Non-pigmented ciliary epithelial cell (primary cell): ENCODE data around the gene PDE10A.
A peak's percentile ranks its signal among the peaks of the same experiment; 100 is the strongest.
"Not testable (repeated sequence)": the region's sequence is repeated elsewhere in the genome, so short reads cannot be mapped to it uniquely, and the experiment has no call there.

Experiments used
- DNase-seq: peaks from one replicate; pipeline ENCODE4 v3.0.0-alpha.2; 2010; ENCODE audit warnings: low read depth

Gene PDE10A

GRCh38 chr6:165468340-165469235 is 194.5 kb downstream of the PDE10A start:
- no peak for DNase-seq

DNA sequence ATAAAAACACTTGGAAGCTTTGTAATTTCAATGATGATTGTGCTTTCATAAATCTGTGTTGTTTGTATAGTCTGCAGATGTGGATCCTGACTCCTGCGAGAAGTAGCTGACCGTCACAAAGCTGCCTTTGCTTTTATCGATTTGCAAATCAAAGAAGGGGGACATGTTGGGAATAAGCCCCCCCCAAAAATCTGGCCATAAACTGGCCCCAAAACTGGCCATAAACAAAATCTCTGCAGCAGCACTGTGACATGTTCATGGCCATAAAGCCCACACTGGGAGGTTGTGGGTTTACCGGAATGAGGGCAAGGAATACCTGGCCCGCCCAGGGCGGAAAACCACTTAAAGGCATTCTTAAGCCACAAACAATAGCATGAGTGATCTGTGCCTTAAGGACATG is 199.5 kb downstream of the PDE10A start:
- DNase-seq, result not testable (repeated sequence)

DNA sequence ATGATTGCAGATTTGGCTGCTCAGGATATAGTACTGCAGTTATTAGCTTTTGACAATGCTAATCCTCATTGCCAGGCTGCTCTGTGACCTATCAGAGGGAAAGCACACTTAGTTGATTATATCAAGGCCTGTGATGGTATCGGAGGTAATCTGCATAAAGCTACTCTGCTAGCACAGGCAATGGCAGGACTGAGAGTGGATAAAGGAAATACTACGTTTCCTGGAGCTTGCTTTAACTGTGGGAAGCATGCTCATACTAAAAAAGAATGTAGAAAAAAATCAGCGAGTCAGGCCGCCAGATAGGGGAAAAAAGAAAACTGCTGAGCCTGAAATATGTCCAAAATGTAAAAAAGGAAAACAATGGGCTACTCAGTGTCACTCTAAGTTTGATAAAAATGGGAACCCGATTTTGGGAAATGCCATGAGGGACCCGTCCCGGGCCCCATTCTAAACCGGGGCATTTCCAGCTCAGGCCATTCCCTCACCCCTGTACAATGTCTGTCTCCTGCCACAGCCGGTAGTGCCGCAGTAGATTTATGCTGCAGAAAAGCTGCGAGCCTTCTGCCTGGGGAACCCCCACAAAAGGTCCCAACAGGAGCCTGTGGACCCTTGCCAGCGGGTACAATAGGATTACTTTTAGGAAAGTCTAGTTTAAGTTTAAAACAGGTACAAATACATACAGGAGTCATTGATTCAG is 203.3 kb downstream of the PDE10A start:
- DNase-seq, result not testable (repeated sequence)

GRCh38 chr6:165458134-165458533 is 204.9 kb downstream of the PDE10A start:
- DNase-seq, result no peak

DNA sequence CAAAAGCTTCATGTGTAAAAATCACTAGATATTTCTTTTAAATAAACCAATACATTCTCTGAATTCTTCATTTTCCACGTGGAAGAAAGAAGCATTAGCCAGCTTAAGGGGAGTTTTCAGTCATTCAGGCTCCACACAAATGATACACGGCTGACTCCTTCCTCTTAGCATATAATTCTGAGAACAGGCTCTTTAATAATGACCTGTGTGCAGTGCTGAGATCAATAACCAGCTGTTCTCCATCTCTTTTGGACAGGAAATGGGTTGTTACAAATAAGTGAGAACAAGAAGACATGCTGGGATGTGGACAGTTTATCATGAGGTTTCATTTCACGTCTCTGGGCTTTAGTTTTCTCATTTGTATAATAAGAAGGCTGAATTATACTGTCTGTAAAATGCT is 206.8 kb downstream of the PDE10A start:
- DNase-seq, result no peak

DNA sequence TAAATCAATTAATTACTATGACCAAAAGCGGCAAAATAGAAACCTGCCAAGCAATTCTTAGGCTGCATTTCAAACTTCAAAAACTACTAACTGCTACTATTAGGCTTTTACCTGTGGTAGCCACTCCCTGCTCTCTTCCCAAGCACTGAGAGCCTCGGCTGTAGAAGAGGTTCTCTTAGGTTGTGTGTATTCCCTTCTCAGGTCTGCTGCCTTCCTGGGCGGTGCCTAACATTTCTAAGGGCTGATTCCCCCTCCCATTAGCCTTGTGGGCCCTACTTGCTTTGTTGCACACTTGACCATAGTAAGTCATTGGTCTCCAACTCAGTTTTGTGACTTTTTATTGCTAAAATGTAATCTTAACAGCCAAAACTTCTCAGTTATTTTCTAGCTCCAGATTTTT is 207.6 kb downstream of the PDE10A start:
- DNase-seq, result no peak

DNA sequence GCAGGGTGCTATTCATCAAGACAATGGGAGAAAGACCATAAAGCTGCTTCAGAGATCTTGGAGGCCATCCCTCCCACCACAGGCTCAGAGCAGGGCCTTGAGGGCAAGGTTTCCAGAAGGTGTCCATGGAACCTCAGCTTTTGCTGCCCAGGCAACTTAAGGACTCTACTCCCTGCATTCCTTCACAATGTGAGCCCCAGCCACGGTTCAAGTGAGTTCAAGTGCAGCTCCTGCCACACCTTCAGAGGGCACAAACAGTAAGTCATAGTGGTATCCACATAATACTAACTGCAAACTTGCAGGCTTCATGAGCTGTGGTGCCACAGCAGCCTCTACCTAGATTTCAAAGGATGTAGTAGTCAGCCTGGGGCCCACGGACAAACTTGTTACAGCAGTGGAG is 209.6 kb downstream of the PDE10A start:
- DNase-seq, result no peak

DNA sequence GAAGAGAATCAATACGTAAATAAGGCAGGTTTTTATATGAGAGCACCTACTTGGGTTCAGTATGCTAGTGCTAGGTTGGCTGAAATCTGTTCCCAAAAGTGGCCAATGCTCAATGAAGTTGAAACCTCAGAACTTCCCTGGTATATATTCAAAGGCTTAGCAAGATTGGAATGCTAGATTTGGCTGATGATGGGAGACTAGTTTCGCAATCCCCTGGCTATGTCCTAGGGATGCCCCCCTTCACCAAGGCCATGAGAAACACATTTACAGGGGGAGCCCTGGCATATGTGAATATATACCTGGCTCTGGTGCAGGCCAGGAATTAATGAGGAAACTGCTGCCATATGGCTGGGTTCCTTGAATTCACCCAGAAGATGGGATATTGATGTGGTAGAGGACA is 211.2 kb downstream of the PDE10A start:
- DNase-seq, result no peak

GRCh38 chr6:165448210-165448609 is 214.8 kb downstream of the PDE10A start:
- no peak for DNase-seq

DNA sequence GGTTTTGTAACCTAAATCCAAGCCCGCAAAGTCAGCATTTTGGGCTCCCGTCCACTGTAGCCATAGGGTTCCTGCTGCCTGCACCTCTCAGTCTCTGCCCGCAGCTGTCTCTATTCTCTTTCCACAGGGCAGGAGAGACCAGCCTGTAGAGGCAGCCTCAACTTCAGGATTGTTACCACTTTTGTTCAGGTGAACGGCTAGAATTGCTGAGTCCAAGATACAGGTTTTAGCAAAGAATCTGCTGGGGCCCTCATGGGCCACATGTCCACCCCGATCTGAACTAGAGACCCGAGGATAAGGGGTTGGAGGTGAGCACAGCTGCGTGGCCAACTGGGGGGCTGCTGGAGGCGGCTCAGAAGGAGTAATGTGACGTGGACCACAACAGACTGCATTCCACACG is 215.9 kb downstream of the PDE10A start:
- no peak for DNase-seq

DNA sequence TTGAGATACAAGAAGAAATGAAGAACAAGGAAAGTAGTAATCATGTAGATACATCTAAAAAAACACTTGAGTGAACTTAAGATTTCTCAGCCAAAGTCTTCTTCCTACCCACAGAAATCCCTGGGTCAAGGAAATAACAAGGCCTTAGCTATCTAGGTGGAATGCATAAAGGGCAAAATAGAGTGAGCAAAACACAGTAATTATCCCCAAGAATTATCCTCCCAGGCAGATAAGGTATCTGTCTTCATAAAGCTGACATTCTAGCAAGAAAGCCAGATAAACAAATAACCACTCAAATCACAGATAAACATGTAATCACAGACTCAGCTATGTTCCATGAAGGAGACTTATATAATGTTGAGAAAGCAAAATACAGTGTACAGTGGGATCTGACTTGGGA is 216.7 kb downstream of the PDE10A start:
- no peak for DNase-seq

GRCh38 chr6:165443462-165443861 is 219.6 kb downstream of the PDE10A start:
- DNase-seq, result no peak

- no peak for DNase-seq
Measured at GRCh38 chr6:165441181-165441580, 221.9 kb downstream of the PDE10A start.

GRCh38 chr6:165439928-165440554 is 223.0 kb downstream of the PDE10A start:
- peak; percentile 28 for DNase-seq

DNA sequence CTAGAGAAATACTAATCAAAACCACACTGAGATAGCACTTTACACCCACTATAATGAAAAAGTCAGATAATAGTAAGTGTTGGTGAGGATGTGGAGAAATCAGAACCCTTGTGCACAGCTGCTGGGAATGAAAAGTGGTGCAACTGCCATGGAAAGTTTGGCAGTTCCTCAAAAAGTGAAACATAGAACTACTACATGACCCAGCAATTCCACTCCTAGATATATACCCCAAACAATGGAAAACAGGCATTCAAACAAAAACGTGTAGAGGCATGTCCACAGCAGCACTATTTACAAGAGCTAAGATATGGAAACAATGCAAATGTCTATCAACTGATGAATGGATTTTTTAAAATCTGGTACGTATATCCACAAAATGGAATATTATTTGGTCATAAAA is 236.1 kb downstream of the PDE10A start:
- DNase-seq, result no peak

GRCh38 chr6:165422192-165422591 is 240.8 kb downstream of the PDE10A start:
- no peak for DNase-seq

- DNase-seq, result no peak
Measured at GRCh38 chr6:165417278-165417865, 245.7 kb downstream of the PDE10A start.

DNA sequence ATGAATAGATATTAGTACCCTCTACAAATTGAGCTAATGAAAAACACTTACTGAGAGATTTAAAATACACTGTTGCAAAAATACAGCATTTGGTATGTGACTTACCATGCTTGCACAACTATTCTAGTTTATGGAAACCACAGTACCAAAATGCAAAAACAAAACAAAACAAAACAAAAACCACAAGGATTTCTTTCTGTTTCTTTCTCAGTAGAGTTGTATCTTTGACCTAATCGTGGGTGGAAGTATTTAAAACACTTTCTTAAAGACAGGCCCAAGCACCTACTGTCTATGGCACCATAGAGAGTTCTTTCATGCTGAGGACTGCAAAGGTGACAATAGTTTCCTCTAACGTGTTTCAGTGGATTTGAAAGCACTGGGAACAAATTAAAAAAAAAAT is 258.3 kb downstream of the PDE10A start:
- DNase-seq, result no peak

- DNase-seq, result no peak
Measured at GRCh38 chr6:165404296-165404695, 258.7 kb downstream of the PDE10A start.

DNA sequence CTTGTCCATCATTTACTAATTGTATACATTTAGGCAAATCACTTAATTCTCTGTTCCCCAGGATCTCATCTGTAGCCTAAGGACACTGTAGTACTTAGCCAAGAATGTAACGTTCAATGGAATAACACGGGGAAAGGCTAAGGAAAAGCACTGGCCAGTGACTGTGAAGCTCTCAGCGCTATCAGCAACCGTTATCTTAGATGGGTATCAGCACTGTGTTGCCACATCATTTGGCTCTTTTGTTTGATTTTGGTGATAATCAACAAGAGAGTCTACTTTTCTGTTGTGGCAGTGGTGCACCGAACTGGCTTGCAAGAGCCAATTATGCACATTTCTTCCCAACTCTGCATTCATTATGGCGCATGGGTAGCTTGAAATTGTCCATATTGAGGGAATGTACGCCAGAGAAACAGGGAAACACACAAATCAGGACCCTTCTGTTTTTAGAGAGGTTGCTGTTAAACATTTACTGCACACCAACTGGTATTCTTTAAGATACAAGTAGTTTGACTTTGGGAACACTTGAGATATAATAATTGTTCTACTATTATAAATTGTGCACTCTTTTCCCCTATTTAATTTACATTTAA is 259.9 kb downstream of the PDE10A start:
- DNase-seq, result no peak

GRCh38 chr6:165401092-165401491 is 261.9 kb downstream of the PDE10A start:
- no peak for DNase-seq

- DNase-seq, result no peak
Measured at GRCh38 chr6:165390475-165390874, 272.6 kb downstream of the PDE10A start.
